A549 (cell line): Measurements from ENCODE around the gene XDH. TPM values are rescaled to one million over a fixed set of nuclear protein-coding genes. Genes with fewer than 3 reads are reported as not detected.
A peak's percentile ranks its signal among the peaks of the same experiment; 100 is the strongest.

ENCODE experiments used
- ATAC-seq, 2 experiments: fragments of 200-7000 bp in 1 of 2; fragments of >200 bp in 1 of 2; cut with Nextera tagmentation in 1 of 2; cut with Tn5 transposase in 1 of 2; 3 replicates each; pipeline versions ENCODE4 v1.8.0 to v1.9.1; 2018 to 2020; ENCODE audit warnings: mild to moderate bottlenecking in 1 of 2, moderate library complexity in 1 of 2
- CTCF ChIA-PET: fragments of 300-600 bp; sonication (Branson Sonifier 250); formaldehyde crosslinking; extraction: SDS; loops from one replicate; lab custom pipeline; 2021; ENCODE audit warnings: antibody characterized with exemption, inconsistent platforms; lab: Yijun Ruan, JAX
- POLR2A ChIA-PET: fragments of 350-600 bp; formaldehyde crosslinking; extraction: SDS; loops from one replicate; lab custom pipeline; 2021; ENCODE audit warnings: antibody characterized with exemption, inconsistent platforms; lab: Yijun Ruan, JAX
- DNase-seq, 2 experiments: peaks; one replicate each; pipeline versions ENCODE4 v3.0.0 to v3.0.0-alpha.2; 2011 to 2016; ENCODE audit warnings: low read depth in 1 of 2, low spot score in 1 of 2
- FAIRE-seq: peaks from 2 replicates; lab custom pipeline; 2011; peaks lifted over from hg19 to GRCh38; lab: Jason Lieb, UNC
- H3K27ac ChIP-seq, 2 experiments: fragments of >200 bp; sonication (Bioruptor Twin); formaldehyde crosslinking; 3 replicates each; pipeline ENCODE4 v1.5.1; 2016 to 2017
- H3K4me1 ChIP-seq: fragments of >200 bp; sonication (Bioruptor Twin); formaldehyde crosslinking; 3 replicates; pipeline ENCODE4 v1.6.1; 2016
- H3K4me2 ChIP-seq: fragments of >200 bp; sonication (Bioruptor Twin); formaldehyde crosslinking; 3 replicates; pipeline ENCODE4 v1.6.1; 2016
- H3K4me3 ChIP-seq: fragments of >200 bp; sonication (Bioruptor Twin); formaldehyde crosslinking; 3 replicates; pipeline ENCODE4 v1.5.1; 2016
- H3K9me3 ChIP-seq: fragments of >200 bp; sonication (Bioruptor Twin); formaldehyde crosslinking; 3 replicates; pipeline ENCODE4 v1.6.1; 2016
- CBX8 ChIP-seq: fragments of 200-600 bp; sonication (generic); IDR thresholded peaks from 2 replicates; pipeline ENCODE4 v1.6.1; 2016
- CEBPB ChIP-seq, 2 experiments: fragments of >200 bp in 1 of 2; sonication (Bioruptor Twin) in 1 of 2; formaldehyde crosslinking in 1 of 2; IDR thresholded peaks; 2 replicates each; pipeline ENCODE4 v1.6.1; 2012 to 2016
- E2F6 ChIP-seq: IDR thresholded peaks from 2 replicates; pipeline ENCODE4 v1.6.1; 2012; ENCODE audit warnings: low read depth, borderline replicate concordance
- ELK1 ChIP-seq: fragments of 150-350 bp; IDR thresholded peaks from 2 replicates; pipeline ENCODE4 v1.6.1; 2014; ENCODE audit warnings: low read depth, mild to moderate bottlenecking, low read length
- EP300 ChIP-seq, 2 experiments: fragments of >200 bp; sonication (Bioruptor Twin); formaldehyde crosslinking; IDR thresholded peaks; 2 replicates in 1 of 2; 3 replicates in 1 of 2; pipeline ENCODE4 v1.6.1; 2016 to 2017
- FOSL2 ChIP-seq, 2 experiments: fragments of 450-650 bp in 1 of 2; fragments of >200 bp in 1 of 2; sonication (Bioruptor Twin) in 1 of 2; formaldehyde crosslinking; IDR thresholded peaks; 2 replicates each; pipeline versions ENCODE4 v1.5.0 to v1.6.1; 2016 to 2020; ENCODE audit warnings: mild to moderate bottlenecking in 1 of 2, moderate library complexity in 1 of 2
- FOXS1 ChIP-seq: fragments of 250-450 bp; sonication (Bioruptor Pico); IDR thresholded peaks from 2 replicates; pipeline ENCODE4 v1.5.0; 2020; ENCODE audit warnings: mild to moderate bottlenecking, moderate library complexity
- HES2 ChIP-seq: fragments of >200 bp; sonication (Bioruptor Twin); formaldehyde crosslinking; IDR thresholded peaks from 2 replicates; pipeline ENCODE4 v1.6.1; 2016
- HOXB13 ChIP-seq: fragments of 250-450 bp; sonication (Bioruptor Pico); IDR thresholded peaks from 2 replicates; pipeline ENCODE4 v1.5.0; 2020; ENCODE audit warnings: low read depth, mild to moderate bottlenecking, moderate library complexity
- JUNB ChIP-seq: fragments of >200 bp; sonication (Bioruptor Twin); formaldehyde crosslinking; IDR thresholded peaks from 2 replicates; pipeline ENCODE4 v1.6.1; 2016
- KDM5A ChIP-seq: fragments of 200-600 bp; sonication (generic); IDR thresholded peaks from 2 replicates; pipeline ENCODE4 v1.6.1; 2016; ENCODE audit warnings: antibody characterized with exemption, mild to moderate bottlenecking
- MAFK ChIP-seq: fragments of 450-650 bp; IDR thresholded peaks from 2 replicates; pipeline ENCODE4 v1.6.1; 2014; ENCODE audit not compliant: partially characterized antibody
- NFE2L2 ChIP-seq: fragments of 150-350 bp; conservative IDR thresholded peaks from 2 replicates; pipeline ENCODE4 v1.6.1; 2014; ENCODE audit warnings: low read length
- NR3C1 ChIP-seq: fragments of >200 bp; sonication (Bioruptor Twin); formaldehyde crosslinking; IDR thresholded peaks from 3 replicates; pipeline ENCODE4 v1.6.1; 2017
- PHF8 ChIP-seq: fragments of 200-600 bp; sonication (generic); IDR thresholded peaks from 2 replicates; pipeline ENCODE4 v1.6.1; 2016; ENCODE audit warnings: low read depth, mild to moderate bottlenecking, antibody characterized with exemption, moderate library complexity, borderline replicate concordance
- REST ChIP-seq: fragments of 200-600 bp; sonication (generic); IDR thresholded peaks from 2 replicates; pipeline ENCODE4 v1.6.1; 2016; ENCODE audit warnings: antibody characterized with exemption, mild to moderate bottlenecking, moderate library complexity
- RFX5 ChIP-seq: fragments of 450-650 bp; IDR thresholded peaks from 2 replicates; pipeline ENCODE4 v1.7.1; 2014; ENCODE audit warnings: antibody characterized with exemption, mild to moderate bottlenecking, moderate library complexity
- RNF2 ChIP-seq: fragments of 200-600 bp; sonication (generic); IDR thresholded peaks from 2 replicates; pipeline ENCODE4 v1.6.1; 2016; ENCODE audit warnings: low read depth, mild to moderate bottlenecking, antibody characterized with exemption, moderate library complexity, borderline replicate concordance
- SREBF2 ChIP-seq: fragments of 450-650 bp; IDR thresholded peaks from 2 replicates; pipeline ENCODE4 v1.6.1; 2014; ENCODE audit warnings: mild to moderate bottlenecking, moderate library complexity
- TP53 ChIP-seq: fragments of 250-450 bp; sonication (Bioruptor Pico); IDR thresholded peaks from 2 replicates; pipeline ENCODE4 v1.5.0; 2021; ENCODE audit warnings: mild to moderate bottlenecking, moderate library complexity
- USF2 ChIP-seq: fragments of 450-650 bp; IDR thresholded peaks from 2 replicates; pipeline ENCODE4 v1.6.1; 2014; ENCODE audit warnings: antibody characterized with exemption
- ZNF302 ChIP-seq: fragments of 250-450 bp; sonication (Bioruptor Pico); IDR thresholded peaks from 2 replicates; pipeline ENCODE4 v1.9.0; 2021; ENCODE audit warnings: inconsistent platforms, mild to moderate bottlenecking, moderate library complexity
- ZSCAN20 ChIP-seq: fragments of 250-450 bp; sonication (Bioruptor Pico); IDR thresholded peaks from 2 replicates; pipeline ENCODE4 v1.8.0; 2022; ENCODE audit warnings: mild to moderate bottlenecking, moderate library complexity
- WGBS: methylation state at CpG from one replicate; pipeline ENCODE4 v1.1.6; 2017; ENCODE audit errors: missing lambda C conversion rate; 5-methylcytosine and 5-hydroxymethylcytosine counted together
- polyA plus RNA-seq, 4 experiments: library from polyadenylated mRNA; depleted of rRNA in 3 of 4; stranded (reverse); fragments of >200 nt; fragmentation: RNase III in 1 of 4; extraction: RNeasy Plus Mini Kit Qiagen cat#74134 plus additional on column Dnase treatment in 1 of 4; gene quantifications; 2 replicates in 3 of 4; 3 replicates in 1 of 4; pipeline ENCODE4 v1.2.3, GENCODE V29; 2011 to 2017

XDH gene
- polyA plus RNA-seq, 2 of the 4 experiments (the other 2 are of a cell fraction) = 0.71 to 1.1 TPM

GRCh38 chr2:31379747-31380146, 34.8 kb downstream of the XDH start (continued):
- TF ChIP-seq RNF2 = no peak
- no peak for TF ChIP-seq EP300 (IDR thresholded peaks at IDR 0.05)
- TF ChIP-seq SREBF2 = no peak
- TF ChIP-seq E2F6 = no peak

- ChIA-PET CTCF (interaction anchor here (1.2 to 1.4 kb wide), 2 partner anchors 45 to 55 kb away, joined by 3 to 5 read pairs; no protein-coding TSS in a partner anchor), POLR2A (no interaction called here)
- no peak overlapping the region for H3K4me3 ChIP-seq
- DNase-seq (no peak), FAIRE-seq (no peak), ATAC-seq (no peak)
- no peaks in the 10 kb centered on the region for H3K9me3 ChIP-seq
- peaks cover 19% of the 10 kb centered on the region for H3K4me1 ChIP-seq
- TF ChIP-seq RFX5 (no peak), MAFK (no peak), JUNB (no peak), HOXB13 (no peak), CEBPB (IDR thresholded peaks at IDR 0.05) (no peak), TP53 (no peak), FOSL2 (IDR thresholded peaks at IDR 0.05) (no peak), FOSL2 (CRISPR knock-in tag; IDR thresholded peaks at IDR 0.05) (no peak), USF2 (no peak), ELK1 (no peak), NFE2L2 (no peak), PHF8 (no peak), CBX8 (no peak), ZNF302 (CRISPR knock-in tag) (no peak), KDM5A (no peak), ZSCAN20 (CRISPR knock-in tag) (no peak), FOXS1 (CRISPR knock-in tag) (no peak), NR3C1 (no peak), HES2 (no peak), REST (no peak)
- H3K4me2 ChIP-seq = no peak overlapping the region
- WGBS = 80% methylated on average over 6 of the region's 6 CpGs
- peak overlapping the region in 1 of 2 experiments; percentile 25; a peak in 2 of 6 replicates for H3K27ac ChIP-seq
These were observed 35.6 kb downstream of the XDH start for GRCh38 chr2:31378791-31379501.
